Uterus (tissue), 2 donors: Measurements from ENCODE around the gene EDDM13.

Experiments used
- POLR2A ChIP-seq, 2 donors: fragments of 450-650 bp; IDR thresholded peaks; one replicate each; pipeline ENCODE4 v1.6.1; 2016; ENCODE audit warnings: antibody characterized with exemption in 2 of 2, mild to moderate bottlenecking in 1 of 2, moderate library complexity in 1 of 2
- TF ChIP-seq, protein P1 (sequence below), 4 experiments: fragments of 200-600 bp in 2 of 4; fragments of 450-650 bp in 2 of 4; sonication (generic) in 2 of 4; IDR thresholded peaks; one replicate each; pipeline ENCODE4 v1.5.1; 2016 to 2019; ENCODE audit warnings: antibody characterized with exemption in 4 of 4, mild to moderate bottlenecking in 2 of 4, moderate library complexity in 1 of 4

DNA sequence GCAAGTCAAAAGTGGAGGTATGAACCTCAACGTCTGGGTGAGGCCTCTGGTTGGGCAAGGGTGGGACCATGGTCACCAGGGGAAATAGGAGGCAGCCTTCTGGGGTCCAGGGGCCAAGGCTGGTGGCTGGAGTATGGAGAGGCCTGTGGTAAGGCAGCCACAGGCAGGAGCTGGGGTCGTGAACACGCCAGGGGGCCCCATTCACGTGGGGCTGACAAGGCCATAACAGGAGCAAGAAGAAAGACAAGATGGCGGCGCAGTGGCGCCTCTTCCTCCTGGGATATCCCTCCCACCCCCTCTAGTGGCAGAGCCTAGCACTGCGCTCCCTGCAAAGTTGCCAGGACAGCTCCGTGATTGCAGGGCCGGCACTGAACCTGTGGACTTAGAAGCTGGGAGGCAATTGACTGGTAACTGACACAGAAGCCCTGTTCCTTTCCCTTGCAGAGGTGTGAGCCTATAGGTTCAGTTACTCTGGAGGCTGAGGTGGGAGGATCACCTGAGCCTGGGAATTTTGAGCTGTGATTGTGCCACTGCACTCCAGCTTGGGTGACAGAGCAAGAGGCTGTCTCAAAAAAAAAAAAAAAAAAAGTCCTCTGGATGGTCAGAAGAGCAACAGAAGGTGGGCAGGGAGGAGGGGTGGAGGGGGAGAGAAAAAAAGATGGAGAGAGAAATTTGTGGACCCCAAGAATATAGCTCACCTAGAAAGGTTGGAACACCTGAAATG is 19.7 kb upstream of the EDDM13 start:
- TF ChIP-seq, protein P1, sequence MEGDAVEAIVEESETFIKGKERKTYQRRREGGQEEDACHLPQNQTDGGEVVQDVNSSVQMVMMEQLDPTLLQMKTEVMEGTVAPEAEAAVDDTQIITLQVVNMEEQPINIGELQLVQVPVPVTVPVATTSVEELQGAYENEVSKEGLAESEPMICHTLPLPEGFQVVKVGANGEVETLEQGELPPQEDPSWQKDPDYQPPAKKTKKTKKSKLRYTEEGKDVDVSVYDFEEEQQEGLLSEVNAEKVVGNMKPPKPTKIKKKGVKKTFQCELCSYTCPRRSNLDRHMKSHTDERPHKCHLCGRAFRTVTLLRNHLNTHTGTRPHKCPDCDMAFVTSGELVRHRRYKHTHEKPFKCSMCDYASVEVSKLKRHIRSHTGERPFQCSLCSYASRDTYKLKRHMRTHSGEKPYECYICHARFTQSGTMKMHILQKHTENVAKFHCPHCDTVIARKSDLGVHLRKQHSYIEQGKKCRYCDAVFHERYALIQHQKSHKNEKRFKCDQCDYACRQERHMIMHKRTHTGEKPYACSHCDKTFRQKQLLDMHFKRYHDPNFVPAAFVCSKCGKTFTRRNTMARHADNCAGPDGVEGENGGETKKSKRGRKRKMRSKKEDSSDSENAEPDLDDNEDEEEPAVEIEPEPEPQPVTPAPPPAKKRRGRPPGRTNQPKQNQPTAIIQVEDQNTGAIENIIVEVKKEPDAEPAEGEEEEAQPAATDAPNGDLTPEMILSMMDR (IDR thresholded peaks at IDR 0.05): peak; percentile 24 to 54 (median 44)
- TF ChIP-seq POLR2A (IDR thresholded peaks at IDR 0.05): no peak
